ENCODE results near the gene SHISA9.

DNA sequence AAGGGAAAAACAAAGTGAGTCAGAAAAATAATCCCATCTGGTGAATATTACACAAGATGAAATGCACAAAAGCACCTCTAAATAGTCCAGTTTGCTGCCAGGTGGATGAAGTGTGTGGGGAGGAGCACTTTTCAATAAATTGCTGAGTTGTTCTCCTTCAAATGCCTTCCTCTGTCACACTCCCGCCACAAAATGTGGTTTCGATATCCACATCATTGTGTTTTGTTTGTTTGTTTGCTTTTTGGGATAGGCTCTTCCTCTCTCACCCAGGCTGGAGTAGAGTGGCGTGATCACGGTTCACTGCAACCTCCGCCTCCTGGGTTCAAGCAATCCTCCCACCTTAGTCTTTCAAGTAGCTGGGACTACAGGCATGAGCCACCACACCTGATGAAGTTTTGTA lies 24.6 kb upstream of the SHISA9 start:
- TF ChIP-seq, protein P1, sequence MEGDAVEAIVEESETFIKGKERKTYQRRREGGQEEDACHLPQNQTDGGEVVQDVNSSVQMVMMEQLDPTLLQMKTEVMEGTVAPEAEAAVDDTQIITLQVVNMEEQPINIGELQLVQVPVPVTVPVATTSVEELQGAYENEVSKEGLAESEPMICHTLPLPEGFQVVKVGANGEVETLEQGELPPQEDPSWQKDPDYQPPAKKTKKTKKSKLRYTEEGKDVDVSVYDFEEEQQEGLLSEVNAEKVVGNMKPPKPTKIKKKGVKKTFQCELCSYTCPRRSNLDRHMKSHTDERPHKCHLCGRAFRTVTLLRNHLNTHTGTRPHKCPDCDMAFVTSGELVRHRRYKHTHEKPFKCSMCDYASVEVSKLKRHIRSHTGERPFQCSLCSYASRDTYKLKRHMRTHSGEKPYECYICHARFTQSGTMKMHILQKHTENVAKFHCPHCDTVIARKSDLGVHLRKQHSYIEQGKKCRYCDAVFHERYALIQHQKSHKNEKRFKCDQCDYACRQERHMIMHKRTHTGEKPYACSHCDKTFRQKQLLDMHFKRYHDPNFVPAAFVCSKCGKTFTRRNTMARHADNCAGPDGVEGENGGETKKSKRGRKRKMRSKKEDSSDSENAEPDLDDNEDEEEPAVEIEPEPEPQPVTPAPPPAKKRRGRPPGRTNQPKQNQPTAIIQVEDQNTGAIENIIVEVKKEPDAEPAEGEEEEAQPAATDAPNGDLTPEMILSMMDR (IDR thresholded peaks at IDR 0.05) = no peak
- no peak for TF ChIP-seq POLR2A (IDR thresholded peaks at IDR 0.05)
